ENCODE results near the gene MYLK2. TPM values are rescaled to one million over a fixed set of nuclear protein-coding genes. Genes with fewer than 3 reads are reported as not detected.

MYLK2 gene
- total RNA-seq, 4 donors from 2014 or later: 0.21 to 0.69 TPM; not detected in 2

Small RNA genes within 50 kb of the gene (small RNA-seq; reads per million reads assigned to genes)
- not detected for gene AL160175.1

Other genes with a start within 250 kb of the MYLK2 start
- gene ID1, start 214.1 kb upstream of the MYLK2 start, total RNA-seq: 100 to 1,000 TPM; 364 to 646 (median 505) TPM
- 1 to 10 TPM in 2 of 4 donors, not detected in 2; 5.1 to 8.4 TPM for gene COX4I2, start 181.4 kb upstream of the MYLK2 start, total RNA-seq
- 100 to 1,000 TPM in 1 of 4 donors, 10 to 100 TPM in 3; 35.0 to 113 (median 57.4) TPM for gene BCL2L1, start 96.5 kb upstream of the MYLK2 start, total RNA-seq
- 10 to 100 TPM in 1 of 4 donors, under 1 TPM in 2, not detected in 1; 0.12 to 32.4 (median 0.59) TPM for gene TPX2, start 80.1 kb upstream of the MYLK2 start, total RNA-seq
- gene FOXS1, start 26.2 kb downstream of the MYLK2 start, total RNA-seq: 1 to 10 TPM in 2 of 4 donors, not detected in 2; 5.4 to 6.2 TPM
- 10 to 100 TPM in 1 of 4 donors, 1 to 10 TPM in 2, not detected in 1; 1.6 to 45.6 (median 8.8) TPM for gene DUSP15, start 51.2 kb downstream of the MYLK2 start, total RNA-seq
- 1 to 10 TPM in 1 of 4 donors, under 1 TPM in 2, not detected in 1; under 0.01 to 2.9 (median 0.91) TPM for gene TTLL9, start 51.3 kb downstream of the MYLK2 start, total RNA-seq
- gene PDRG1, start 132.7 kb downstream of the MYLK2 start, total RNA-seq: 100 to 1,000 TPM in 1 of 4 donors, 10 to 100 TPM in 1, 1 to 10 TPM in 2; 1.2 to 109 (median 9.5) TPM
- gene XKR7, start 148.8 kb downstream of the MYLK2 start, total RNA-seq: under 1 TPM in 1 of 4 donors, not detected in 3; 0.14 TPM
- 10 to 100 TPM in 2 of 4 donors, 1 to 10 TPM in 2; 3.5 to 21.9 (median 10.0) TPM for gene CCM2L, start 191.1 kb downstream of the MYLK2 start, total RNA-seq
- 1 to 10 TPM; 1.3 to 7.0 (median 4.1) TPM for gene HCK, start 232.9 kb downstream of the MYLK2 start, total RNA-seq

All from uterus (tissue), 4 donors.